T-helper 1 cell treated with Interleukin-12 subunit alpha and Interleukin-12 subunit beta and Interleukin-4 antibody, amounts not matched to agents 30 ng/mL and 1 ng/mL, for 36 hours (primary cell): ENCODE results near the gene FLOT1. TPM values are rescaled to one million over a fixed set of nuclear protein-coding genes. Genes with fewer than 3 reads are reported as not detected.

ENCODE experiments used
- intact Hi-C: fragments of 100-400 bp; cut with micrococcal nuclease; formaldehyde crosslinking; loops from one replicate; pipeline ENCODE4 v1.15.1; 2024
- total RNA-seq: library from RNA; stranded (reverse); gene quantifications from 2 replicates; pipeline ENCODE4 v1.2.3, GENCODE V29; 2022

FLOT1 gene
- total RNA-seq, 1 donor from 2014 or later, result 201 TPM

DNA sequence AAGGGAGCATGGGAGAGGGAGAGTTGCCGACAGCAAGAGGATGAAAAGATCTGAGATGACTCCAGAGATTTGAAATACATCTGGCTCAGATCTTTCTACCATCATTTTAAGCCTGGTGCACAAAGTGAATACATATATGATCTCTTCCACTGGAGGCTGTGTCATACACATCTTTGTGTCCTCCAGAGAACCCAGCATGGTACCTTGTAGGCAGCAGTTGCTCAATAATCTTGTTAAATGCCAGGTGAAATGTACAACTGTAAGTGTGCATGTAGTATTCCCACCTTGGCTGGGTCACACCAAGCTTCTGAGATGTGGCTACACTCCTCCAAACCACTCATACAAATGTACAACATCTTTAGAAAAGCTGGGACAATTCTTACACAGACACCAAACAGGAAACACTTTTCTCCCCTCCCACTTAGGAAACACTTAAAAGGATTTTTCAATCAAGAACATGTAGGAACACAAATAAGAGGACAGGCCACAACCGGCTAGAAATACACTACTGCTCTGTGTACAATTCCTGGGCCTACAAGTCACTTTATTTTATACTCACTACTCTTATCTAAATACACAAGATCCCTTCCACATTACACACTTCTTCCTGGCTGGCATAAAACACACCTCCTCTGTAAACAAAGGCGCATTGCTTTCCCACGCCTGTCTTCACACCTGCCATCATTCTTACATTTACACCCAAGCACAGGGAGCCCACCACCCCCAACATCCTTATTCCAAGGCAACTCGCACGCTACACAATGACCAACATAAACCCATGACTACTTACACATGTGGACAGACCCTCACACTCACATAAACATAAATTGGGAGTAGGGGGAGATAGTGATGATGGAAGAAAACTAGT, 5.6 kb upstream of the FLOT1 start:
- intact Hi-C loops, result no loop called here

- intact Hi-C loops, result no loop called here
Measured at GRCh38 chr6:30747300-30747687, 4.8 kb upstream of the FLOT1 start.

- intact Hi-C loops, result loop anchor here (1.0 to 5.0 kb wide), 8 partner anchors 23 to 343 kb away; partner anchors contain the start of genes GNL1, GTF2H4, MRPS18B and PPP1R10
Measured at GRCh38 chr6:30744054-30744805, 1.7 kb upstream of the FLOT1 start, which contains the start of gene IER3. IER3 (minus strand) TSS chr6:30744547; CDS start chr6:30744518, 29 bp downstream.

- intact Hi-C loops, result loop anchor here (1.0 to 5.0 kb wide), 10 partner anchors 24 to 344 kb away; partner anchors contain the start of genes GNL1, GTF2H4, MRPS18B and PPP1R10
Measured at GRCh38 chr6:30743099-30744053, 889 bp upstream of the FLOT1 start.

DNA sequence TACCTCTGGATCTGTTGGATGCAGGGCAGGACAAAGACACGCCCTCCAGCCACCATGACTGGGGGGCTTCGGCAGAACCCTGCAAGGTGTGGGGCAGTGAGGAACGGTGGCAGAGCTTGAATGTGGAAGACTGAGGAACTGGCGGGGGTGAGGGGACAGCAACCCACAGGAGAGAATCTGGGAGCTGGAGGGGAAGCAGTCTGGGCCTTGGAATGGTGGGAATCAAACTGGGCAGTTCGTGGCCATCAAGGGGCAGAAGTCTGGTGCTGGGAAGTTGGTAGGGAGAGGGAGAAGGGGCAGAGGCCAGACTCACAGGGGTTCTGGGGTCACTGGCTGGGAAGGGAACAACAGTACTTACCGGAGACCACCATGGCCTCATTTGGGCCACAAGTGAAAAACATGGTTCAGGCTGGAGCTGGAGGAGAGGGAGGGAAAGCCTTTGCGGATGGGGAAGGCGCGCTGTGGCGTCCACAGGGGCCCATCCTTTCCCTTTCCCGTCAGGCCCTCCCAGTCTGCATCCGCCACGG, 635 bp downstream of the FLOT1 start:
- intact Hi-C loops, result loop anchor here (1.0 to 5.0 kb wide), 4 partner anchors 20 to 185 kb away; partner anchors contain the start of genes GNL1, MRPS18B, PPP1R10 and PRR3

DNA sequence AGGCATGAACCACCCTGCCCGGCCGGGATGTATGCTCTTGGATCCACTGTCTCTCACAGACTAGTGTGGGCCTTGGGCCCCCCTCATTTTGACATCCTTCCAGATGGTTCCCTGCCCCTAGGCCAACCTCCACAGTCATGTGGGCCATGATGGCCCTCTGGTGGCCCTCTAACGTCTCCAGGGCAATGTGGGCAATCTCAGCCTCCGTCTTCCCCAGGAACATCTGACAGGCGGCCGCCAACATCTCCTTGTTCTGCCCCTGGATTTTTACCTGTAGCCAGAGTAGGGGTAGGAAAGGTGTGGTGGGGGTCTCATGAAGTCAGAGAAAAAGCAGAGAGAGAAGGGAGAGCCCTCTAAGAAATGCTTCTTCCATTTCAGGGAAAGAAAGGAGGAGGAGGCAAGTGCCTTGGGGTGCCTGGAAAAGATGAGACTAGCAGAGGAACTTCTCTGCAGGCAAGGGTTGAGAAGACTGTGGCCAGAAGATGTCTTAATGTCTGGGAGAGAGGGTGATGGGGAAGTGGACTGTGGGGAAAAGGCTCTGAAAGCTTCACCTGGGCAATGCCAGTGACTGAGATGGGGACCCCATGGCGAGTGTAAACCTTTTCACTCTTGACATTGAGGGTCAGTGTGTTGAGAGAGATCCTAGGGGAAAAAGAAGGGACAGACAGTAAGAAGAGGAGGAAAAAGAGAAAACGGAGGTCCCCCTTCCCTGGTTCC, 1.3 kb downstream of the FLOT1 start:
- intact Hi-C loops, result loop anchor here (5.0 kb wide), 2 partner anchors 124 to 184 kb away; partner anchors contain the start of genes GNL1, MRPS18B, PPP1R10 and PRR3

- intact Hi-C loops, result loop anchor here (5.0 kb wide), 2 partner anchors 123 to 183 kb away; partner anchors contain the start of genes GNL1, MRPS18B, PPP1R10 and PRR3
Measured at GRCh38 chr6:30740540-30740870, 2.0 kb downstream of the FLOT1 start.

DNA sequence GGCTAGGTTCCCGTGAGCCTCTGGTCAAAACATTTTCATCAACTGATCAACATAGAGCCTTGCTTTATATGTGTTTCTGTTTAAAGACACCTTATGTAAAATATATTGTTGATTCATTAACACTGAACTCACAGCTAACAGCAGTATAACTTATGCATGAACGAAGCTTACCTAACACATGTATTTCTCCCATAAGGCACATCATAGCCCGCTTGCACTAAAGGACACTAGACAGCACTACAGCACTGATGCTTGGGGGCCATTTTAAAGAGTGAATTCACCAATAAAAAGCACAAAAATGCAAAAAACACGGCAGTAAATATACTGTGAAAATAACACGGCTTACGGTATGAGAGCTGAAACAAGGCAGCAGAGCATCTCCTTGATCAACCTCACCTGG, 4.0 kb downstream of the FLOT1 start:
- intact Hi-C loops, result loop anchor here (5.0 kb wide), 1 partner anchor 526 kb away; the partner anchor contains the start of gene TRIM26

- intact Hi-C loops, result loop anchor here (2.0 to 5.0 kb wide), 3 partner anchors 81 to 523 kb away; partner anchors contain the start of genes DDR1 and TRIM26
Measured at GRCh38 chr6:30735668-30736314, 6.7 kb downstream of the FLOT1 start.

- intact Hi-C loops, result no loop called here
Measured at GRCh38 chr6:30732237-30732943, 10.1 kb downstream of the FLOT1 start.

GRCh38 chr6:30730601-30731435, 11.7 kb downstream of the FLOT1 start:
- intact Hi-C loops, result loop anchor here (1.0 to 2.0 kb wide), 3 partner anchors 9 to 190 kb away; partner anchors contain the start of gene ATAT1

GRCh38 chr6:30727920-30728553, 14.4 kb downstream of the FLOT1 start:
- intact Hi-C loops, result loop anchor here (10.0 kb wide), 1 partner anchor 763 kb away; no protein-coding TSS in a partner anchor

GRCh38 chr6:30726506-30727413, 15.7 kb downstream of the FLOT1 start:
- intact Hi-C loops, result loop anchor here (10.0 kb wide), 1 partner anchor 762 kb away; no protein-coding TSS in a partner anchor

GRCh38 chr6:30725713-30726505, 16.6 kb downstream of the FLOT1 start:
- intact Hi-C loops, result loop anchor here (10.0 kb wide), 1 partner anchor 761 kb away; no protein-coding TSS in a partner anchor
